Fibroblast of villous mesenchyme (primary cell): ENCODE results near the gene SLCO4A1. TPM values are rescaled to one million over a fixed set of nuclear protein-coding genes. Genes with fewer than 3 reads are reported as not detected.

Experiments
- DNase-seq: peaks from one replicate; pipeline ENCODE4 v3.0.0-alpha.2; 2010; ENCODE audit warnings: low read depth
- H3K4me3 ChIP-seq: 2 replicates; pipeline ENCODE4 v1.5.1; 2011; ENCODE audit warnings: low read depth, mild to moderate bottlenecking, low read length
- CTCF ChIP-seq: IDR thresholded peaks from 2 replicates; pipeline ENCODE4 v1.5.1; 2012; ENCODE audit warnings: low read depth, mild to moderate bottlenecking, low read length; ENCODE audit not compliant: insufficient read depth
- total RNA-seq: library from RNA; depleted of rRNA; stranded (reverse); fragments of >200 nt; gene quantifications from 2 replicates; pipeline ENCODE4 v1.2.3, GENCODE V29; 2012

SLCO4A1 gene
- total RNA-seq, 1 donor: 3.0 TPM

DNA sequence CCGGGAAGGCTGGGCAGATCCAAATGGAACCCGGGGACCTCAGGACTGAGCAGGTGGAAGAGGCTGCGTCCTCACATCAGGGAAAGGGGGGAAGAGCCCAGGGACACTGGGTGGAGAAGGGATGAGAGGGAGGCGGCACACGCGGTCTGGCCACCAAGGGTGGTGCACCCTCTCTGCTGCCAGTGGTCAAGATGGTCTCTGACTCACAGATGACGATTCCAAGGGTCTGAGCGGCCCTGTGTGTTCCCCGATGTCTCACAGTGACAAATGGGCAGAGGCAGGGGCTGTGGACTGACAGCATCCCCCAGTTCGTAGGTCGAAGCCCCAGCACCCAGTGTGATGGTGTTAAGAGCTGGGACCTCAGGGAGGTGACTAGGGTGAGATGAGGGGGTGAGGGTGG, 32.1 kb downstream of the SLCO4A1 start:
- H3K4me3 ChIP-seq: no peak overlapping the region
- DNase-seq: no peak
- no peak for TF ChIP-seq CTCF

- no peak for TF ChIP-seq CTCF
- no peak for DNase-seq
- no peak overlapping the region for H3K4me3 ChIP-seq
These were observed 33.0 kb downstream of the SLCO4A1 start for GRCh38 chr20:62675156-62675876.

GRCh38 chr20:62675877-62676260, 33.6 kb downstream of the SLCO4A1 start:
- TF ChIP-seq CTCF: no peak
- no peak overlapping the region for H3K4me3 ChIP-seq
- DNase-seq: no peak

DNA sequence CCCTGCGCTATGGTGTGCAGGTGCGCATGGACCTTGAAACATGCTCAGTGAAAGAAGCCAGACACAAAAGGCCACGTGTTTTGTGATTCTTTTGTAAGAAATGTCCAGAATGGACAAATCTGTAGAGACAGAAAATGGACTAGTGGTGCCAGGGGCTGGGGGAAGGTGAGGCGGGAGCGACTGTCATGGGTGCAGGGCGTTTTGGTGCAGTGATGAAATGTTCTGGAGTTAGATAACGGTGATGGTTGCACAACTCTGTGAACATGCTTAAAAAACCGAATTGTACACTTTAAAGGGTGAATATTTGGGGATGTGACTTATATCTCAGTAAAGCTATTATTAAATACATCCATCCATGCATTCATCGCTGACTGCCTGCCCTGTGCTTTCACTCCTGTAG, 34.7 kb downstream of the SLCO4A1 start:
- DNase-seq: no peak
- TF ChIP-seq CTCF: no peak
- no peak overlapping the region for H3K4me3 ChIP-seq

DNA sequence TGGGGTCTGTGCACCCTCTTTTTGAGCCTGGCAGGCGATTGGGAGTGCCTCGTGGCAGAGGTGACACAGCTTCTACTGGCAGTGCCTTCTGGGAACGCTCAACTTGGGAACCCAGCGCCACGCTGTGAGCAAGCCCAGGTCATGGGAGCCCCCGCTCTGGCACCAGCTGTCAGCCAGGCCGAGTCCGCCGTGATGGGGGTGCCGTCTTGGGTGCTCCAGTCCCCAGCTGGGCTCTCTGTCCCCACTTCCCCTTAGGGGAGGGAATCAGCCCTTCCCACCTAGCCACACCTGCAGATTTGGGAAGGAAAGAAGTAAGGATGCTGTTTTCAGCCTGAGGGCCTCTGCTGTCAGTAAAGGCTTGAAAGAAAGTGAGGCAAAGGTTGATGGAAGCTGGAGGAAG, 35.4 kb downstream of the SLCO4A1 start:
- no peak overlapping the region for H3K4me3 ChIP-seq
- no peak for DNase-seq
- no peak for TF ChIP-seq CTCF

DNA sequence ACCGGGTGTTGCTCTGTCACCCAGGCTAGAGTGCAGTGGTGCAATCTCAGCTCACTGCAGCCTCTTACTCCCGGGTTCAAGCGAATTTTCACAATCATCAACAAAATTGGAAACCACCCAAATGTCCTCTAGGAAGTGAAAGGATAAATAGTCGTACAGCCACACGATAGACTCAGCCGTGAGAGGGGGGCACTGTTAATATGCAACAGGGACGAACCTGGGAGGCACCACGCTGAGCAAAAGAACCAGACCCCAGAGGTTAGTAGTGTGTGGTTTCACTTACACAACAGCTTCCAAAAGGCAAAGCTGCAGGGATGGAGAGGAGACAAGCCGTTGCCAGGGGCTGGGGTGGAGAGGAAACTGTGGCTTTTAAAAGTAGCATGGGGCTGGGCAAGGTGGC, 36.2 kb downstream of the SLCO4A1 start:
- no peak for DNase-seq
- no peak for TF ChIP-seq CTCF
- H3K4me3 ChIP-seq: no peak overlapping the region
